Forelimb muscle (tissue), 1 donor: ENCODE data around the gene ZNF460. TPM values are rescaled to one million over a fixed set of nuclear protein-coding genes. Genes with fewer than 3 reads are reported as not detected.

ENCODE experiments used
- DNase-seq: peaks from one replicate; pipeline ENCODE4 v3.0.0-alpha.2; 2013; ENCODE audit warnings: low read depth
- polyA plus RNA-seq: library from polyadenylated mRNA; unstranded; fragments of 120-200 nt; gene quantifications from one replicate; pipeline ENCODE4 v1.2.1, GENCODE V29; 2013; ENCODE audit not compliant: insufficient read length

ZNF460 gene
- polyA plus RNA-seq, 1 donor, result 3.9 TPM

- DNase-seq, result no peak
Measured at GRCh38 chr19:57342582-57342981, 62.3 kb downstream of the ZNF460 start.

Other genes starting within 250 kb of the ZNF460 start
- not detected for gene USP29, start 160.5 kb upstream of the ZNF460 start, polyA plus RNA-seq
- not detected for gene ZIM3, start 135.3 kb upstream of the ZNF460 start, polyA plus RNA-seq
- gene DUXA, start 113.0 kb upstream of the ZNF460 start, polyA plus RNA-seq, result not detected
- 10.4 TPM for gene ZNF264, start 89.0 kb upstream of the ZNF460 start, polyA plus RNA-seq
- gene AURKC, start 49.5 kb upstream of the ZNF460 start, polyA plus RNA-seq, result 1.1 TPM
- 5.6 TPM for gene ZNF805, start 39.9 kb upstream of the ZNF460 start, polyA plus RNA-seq
- gene ZNF543, start 40.0 kb downstream of the ZNF460 start, polyA plus RNA-seq, result 5.5 TPM
- 8.9 TPM for gene ZNF304, start 70.8 kb downstream of the ZNF460 start, polyA plus RNA-seq
- gene TRAPPC2B, start 83.1 kb downstream of the ZNF460 start, polyA plus RNA-seq, result 15.2 TPM
- 4.2 TPM for gene ZNF547, start 83.1 kb downstream of the ZNF460 start, polyA plus RNA-seq
- gene ZNF548, start 109.4 kb downstream of the ZNF460 start, polyA plus RNA-seq, result 20.9 TPM
- gene ZNF17, start 130.7 kb downstream of the ZNF460 start, polyA plus RNA-seq, result 7.9 TPM
- gene ZNF749, start 154.8 kb downstream of the ZNF460 start, polyA plus RNA-seq, result 6.6 TPM
- gene VN1R1, start 176.7 kb downstream of the ZNF460 start, polyA plus RNA-seq, result 2.0 TPM
- 9.3 TPM for gene ZNF772, start 197.1 kb downstream of the ZNF460 start, polyA plus RNA-seq
- 10.6 TPM for gene ZNF419, start 207.3 kb downstream of the ZNF460 start, polyA plus RNA-seq
- 7.8 TPM for gene ZNF773, start 219.5 kb downstream of the ZNF460 start, polyA plus RNA-seq
- 7.5 TPM for gene ZNF549, start 246.9 kb downstream of the ZNF460 start, polyA plus RNA-seq